Panc1 (cell line): ENCODE data around the gene RAB40A. TPM values are rescaled to one million over a fixed set of nuclear protein-coding genes. Genes with fewer than 3 reads are reported as not detected.

Experiments used
- ATAC-seq: fragments of 200-7000 bp; cut with Tn5 transposase; 2 replicates; pipeline ENCODE4 v1.9.1; 2020; ENCODE audit warnings: mild to moderate bottlenecking, moderate library complexity
- Bru-seq: library from RNA; stranded (reverse); fragments of 400-500 nt; gene quantifications from one replicate; lab custom pipeline; 2021; lab: Mats Ljungman, UMichigan
- BruChase-seq, 2 experiments: library from RNA; stranded (reverse); fragments of 400-500 nt; gene quantifications; one replicate each; lab custom pipeline; 2021; lab: Mats Ljungman, UMichigan
- BruUV-seq: library from RNA; stranded (reverse); fragments of 400-500 nt; replicated peaks from 2 replicates; lab custom pipeline; 2021; lab: Mats Ljungman, UMichigan
- CTCF ChIA-PET: fragments of 300-600 bp; sonication (Branson Sonifier 250); formaldehyde crosslinking; loops from one replicate; lab custom pipeline; 2022; ENCODE audit warnings: antibody characterized with exemption; lab: Charles Lee
- POLR2A ChIA-PET: fragments of 300-600 bp; sonication (Branson Sonifier 250); formaldehyde crosslinking; loops from one replicate; lab custom pipeline; 2022; ENCODE audit warnings: antibody characterized with exemption; lab: Charles Lee
- DNase-seq: peaks from one replicate; pipeline ENCODE4 v3.0.0-alpha.2; 2010; ENCODE audit warnings: low read depth, low spot score
- H3K27ac ChIP-seq: 2 replicates; pipeline ENCODE4 v1.5.1; 2011; ENCODE audit warnings: mild to moderate bottlenecking, low read length, inconsistent platforms
- H3K27me3 ChIP-seq: fragments of 200-500 bp; sonication (Bioruptor generic); 2 replicates; pipeline ENCODE4 v1.6.0; 2014; ENCODE audit warnings: low read length, inconsistent platforms; ENCODE audit not compliant: control insufficient read depth, insufficient read depth
- H3K36me3 ChIP-seq: fragments of 200-500 bp; sonication (Bioruptor generic); 2 replicates; pipeline ENCODE4 v1.5.1; 2014; ENCODE audit warnings: inconsistent platforms, mild to moderate bottlenecking, low read length, moderate library complexity; ENCODE audit not compliant: control insufficient read depth, insufficient read depth
- H3K4me1 ChIP-seq: 2 replicates; pipeline ENCODE4 v1.5.1; 2011; ENCODE audit warnings: inconsistent platforms, mild to moderate bottlenecking, low read length, moderate library complexity; ENCODE audit not compliant: control insufficient read depth, insufficient read depth
- H3K4me3 ChIP-seq, 2 experiments: 2 replicates each; pipeline ENCODE4 v1.5.1; 2011 to 2012; ENCODE audit warnings: low read depth in 2 of 2, low read length in 2 of 2, mild to moderate bottlenecking in 2 of 2, inconsistent platforms in 1 of 2, moderate library complexity in 1 of 2
- H3K9me3 ChIP-seq: fragments of 200-500 bp; sonication (Bioruptor generic); 2 replicates; pipeline ENCODE4 v1.5.1; 2014; ENCODE audit warnings: low read depth, mild to moderate bottlenecking, inconsistent platforms, low read length, moderate library complexity; ENCODE audit not compliant: control insufficient read depth, insufficient read depth
- POLR2AphosphoS5 ChIP-seq: IDR thresholded peaks from 2 replicates; pipeline ENCODE4 v1.6.1; 2012; ENCODE audit warnings: mild to moderate bottlenecking, low read depth, low read length, moderate library complexity
- SIN3A ChIP-seq: IDR thresholded peaks from 2 replicates; pipeline ENCODE4 v1.6.1; 2012; ENCODE audit warnings: low read depth, mild to moderate bottlenecking, low read length, moderate library complexity, borderline replicate concordance; ENCODE audit not compliant: insufficient read depth
- TCF7L2 ChIP-seq: IDR thresholded peaks from 2 replicates; pipeline ENCODE4 v1.6.1; 2011; ENCODE audit warnings: mild to moderate bottlenecking, low read depth, low read length, inconsistent platforms
- in situ Hi-C: cut with HindIII; loops from 2 replicates; pipeline ENCODE4 v1.10.0; 2016; ENCODE audit warnings: low sequenced_read_pairs, low pct_unique_long_range_greater_than_20kb
- intact Hi-C: fragments of 100-400 bp; cut with micrococcal nuclease; formaldehyde crosslinking; loops from one replicate; pipeline ENCODE4 v1.10.0; 2022; ENCODE audit not compliant: unreplicated experiment
- long read RNA-seq: library from polyadenylated mRNA; unstranded; transcript quantifications from one replicate; pipeline ENCODE4 v2.0.0, GENCODE V29; 2021; ENCODE audit not compliant: unreplicated experiment
- polyA plus RNA-seq: library from polyadenylated mRNA; unstranded; fragments of >200 nt; gene quantifications from one replicate; pipeline ENCODE4 v1.2.1, GENCODE V29; 2012; ENCODE audit warnings: missing spikeins; ENCODE audit not compliant: insufficient read length
- total RNA-seq: library from RNA; stranded (reverse); gene quantifications from one replicate; pipeline ENCODE4 v1.2.1, GENCODE V29; 2021; ENCODE audit not compliant: unreplicated experiment
- TF ChIP-seq, protein P1 (sequence below), 2 experiments: IDR thresholded peaks; 2 replicates each; pipeline ENCODE4 v1.6.1; 2011 to 2012; ENCODE audit warnings: low read depth in 2 of 2, control low read depth in 1 of 2, low read length in 1 of 2, mild to moderate bottlenecking in 1 of 2, moderate library complexity in 1 of 2; ENCODE audit not compliant: insufficient read depth in 1 of 2
- TF ChIP-seq, protein P2 (sequence below): fragments of 450-650 bp; IDR thresholded peaks from 2 replicates; pipeline ENCODE4 v1.5.1; 2017; ENCODE audit warnings: mild to moderate bottlenecking

The RAB40A gene, protein sequence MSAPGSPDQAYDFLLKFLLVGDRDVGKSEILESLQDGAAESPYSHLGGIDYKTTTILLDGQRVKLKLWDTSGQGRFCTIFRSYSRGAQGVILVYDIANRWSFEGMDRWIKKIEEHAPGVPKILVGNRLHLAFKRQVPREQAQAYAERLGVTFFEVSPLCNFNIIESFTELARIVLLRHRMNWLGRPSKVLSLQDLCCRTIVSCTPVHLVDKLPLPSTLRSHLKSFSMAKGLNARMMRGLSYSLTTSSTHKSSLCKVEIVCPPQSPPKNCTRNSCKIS
- 0.26 TPM for total RNA-seq
- not detected for polyA plus RNA-seq
- Bru-seq, nascent RNA = percentile 38 among the genes with signal in this experiment
- percentile 46 among the genes with signal in this experiment for BruChase-seq, experiment 1, labeled RNA remaining after a 2-hour chase
- BruChase-seq, experiment 2, labeled RNA remaining after a 6-hour chase = percentile 41 among the genes with signal in this experiment
- long read RNA-seq = 0 reads

DNA sequence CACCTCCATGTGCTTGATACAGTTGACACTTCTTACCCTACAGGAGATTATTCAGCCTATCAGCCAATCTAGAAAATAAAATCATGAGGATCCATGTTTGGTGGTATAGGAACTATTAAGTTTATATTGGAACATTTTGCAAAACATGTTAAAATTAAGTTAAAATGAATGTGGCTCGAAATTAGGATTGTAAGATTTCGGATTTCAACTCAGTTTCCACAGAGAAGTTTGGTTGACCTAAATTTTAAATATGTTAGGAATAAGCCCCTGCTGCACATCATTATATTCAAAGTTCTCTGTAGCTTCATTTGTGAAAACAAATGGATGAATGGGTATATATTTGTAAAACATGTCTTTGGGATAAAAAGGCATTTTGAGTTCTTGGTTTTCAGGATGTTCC lies at the start of gene RAB40A:
RAB40A (minus strand) TSS at position 101 of the 400 bp plus-strand sequence. CDS start 18,733 bp downstream, outside the sequence.
- no TSS peak for BruUV-seq
- ATAC-seq (no peak), DNase-seq (no peak)
- ChIA-PET POLR2A (no interaction called here), CTCF (no interaction called here)
- no peak for TF ChIP-seq POLR2AphosphoS5
- TF ChIP-seq SIN3A = no peak
- TF ChIP-seq, protein P1, sequence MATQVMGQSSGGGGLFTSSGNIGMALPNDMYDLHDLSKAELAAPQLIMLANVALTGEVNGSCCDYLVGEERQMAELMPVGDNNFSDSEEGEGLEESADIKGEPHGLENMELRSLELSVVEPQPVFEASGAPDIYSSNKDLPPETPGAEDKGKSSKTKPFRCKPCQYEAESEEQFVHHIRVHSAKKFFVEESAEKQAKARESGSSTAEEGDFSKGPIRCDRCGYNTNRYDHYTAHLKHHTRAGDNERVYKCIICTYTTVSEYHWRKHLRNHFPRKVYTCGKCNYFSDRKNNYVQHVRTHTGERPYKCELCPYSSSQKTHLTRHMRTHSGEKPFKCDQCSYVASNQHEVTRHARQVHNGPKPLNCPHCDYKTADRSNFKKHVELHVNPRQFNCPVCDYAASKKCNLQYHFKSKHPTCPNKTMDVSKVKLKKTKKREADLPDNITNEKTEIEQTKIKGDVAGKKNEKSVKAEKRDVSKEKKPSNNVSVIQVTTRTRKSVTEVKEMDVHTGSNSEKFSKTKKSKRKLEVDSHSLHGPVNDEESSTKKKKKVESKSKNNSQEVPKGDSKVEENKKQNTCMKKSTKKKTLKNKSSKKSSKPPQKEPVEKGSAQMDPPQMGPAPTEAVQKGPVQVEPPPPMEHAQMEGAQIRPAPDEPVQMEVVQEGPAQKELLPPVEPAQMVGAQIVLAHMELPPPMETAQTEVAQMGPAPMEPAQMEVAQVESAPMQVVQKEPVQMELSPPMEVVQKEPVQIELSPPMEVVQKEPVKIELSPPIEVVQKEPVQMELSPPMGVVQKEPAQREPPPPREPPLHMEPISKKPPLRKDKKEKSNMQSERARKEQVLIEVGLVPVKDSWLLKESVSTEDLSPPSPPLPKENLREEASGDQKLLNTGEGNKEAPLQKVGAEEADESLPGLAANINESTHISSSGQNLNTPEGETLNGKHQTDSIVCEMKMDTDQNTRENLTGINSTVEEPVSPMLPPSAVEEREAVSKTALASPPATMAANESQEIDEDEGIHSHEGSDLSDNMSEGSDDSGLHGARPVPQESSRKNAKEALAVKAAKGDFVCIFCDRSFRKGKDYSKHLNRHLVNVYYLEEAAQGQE (IDR thresholded peaks at IDR 0.05; ENCODE audit: insufficient read depth in 1 of 2, low read depth in 2 of 2, low read length in 1 of 2) = no peak
- TF ChIP-seq, protein P2, sequence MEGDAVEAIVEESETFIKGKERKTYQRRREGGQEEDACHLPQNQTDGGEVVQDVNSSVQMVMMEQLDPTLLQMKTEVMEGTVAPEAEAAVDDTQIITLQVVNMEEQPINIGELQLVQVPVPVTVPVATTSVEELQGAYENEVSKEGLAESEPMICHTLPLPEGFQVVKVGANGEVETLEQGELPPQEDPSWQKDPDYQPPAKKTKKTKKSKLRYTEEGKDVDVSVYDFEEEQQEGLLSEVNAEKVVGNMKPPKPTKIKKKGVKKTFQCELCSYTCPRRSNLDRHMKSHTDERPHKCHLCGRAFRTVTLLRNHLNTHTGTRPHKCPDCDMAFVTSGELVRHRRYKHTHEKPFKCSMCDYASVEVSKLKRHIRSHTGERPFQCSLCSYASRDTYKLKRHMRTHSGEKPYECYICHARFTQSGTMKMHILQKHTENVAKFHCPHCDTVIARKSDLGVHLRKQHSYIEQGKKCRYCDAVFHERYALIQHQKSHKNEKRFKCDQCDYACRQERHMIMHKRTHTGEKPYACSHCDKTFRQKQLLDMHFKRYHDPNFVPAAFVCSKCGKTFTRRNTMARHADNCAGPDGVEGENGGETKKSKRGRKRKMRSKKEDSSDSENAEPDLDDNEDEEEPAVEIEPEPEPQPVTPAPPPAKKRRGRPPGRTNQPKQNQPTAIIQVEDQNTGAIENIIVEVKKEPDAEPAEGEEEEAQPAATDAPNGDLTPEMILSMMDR = no peak
- Histone ChIP-seq H3K27me3 (peaks cover 4% of the 10 kb centered on the region), H3K36me3 (no peaks in the 10 kb centered on the region), H3K4me3 (no peak within 1 kb of the TSS), H3K4me1 (no peaks in the 10 kb centered on the region; the same call in 1 of the 2 replicates), H3K27ac (no peak within 1 kb of the TSS), H3K9me3 (no peaks in the 10 kb centered on the region)
- in situ Hi-C loops = no loop called here
- intact Hi-C loops = no loop called here

DNA sequence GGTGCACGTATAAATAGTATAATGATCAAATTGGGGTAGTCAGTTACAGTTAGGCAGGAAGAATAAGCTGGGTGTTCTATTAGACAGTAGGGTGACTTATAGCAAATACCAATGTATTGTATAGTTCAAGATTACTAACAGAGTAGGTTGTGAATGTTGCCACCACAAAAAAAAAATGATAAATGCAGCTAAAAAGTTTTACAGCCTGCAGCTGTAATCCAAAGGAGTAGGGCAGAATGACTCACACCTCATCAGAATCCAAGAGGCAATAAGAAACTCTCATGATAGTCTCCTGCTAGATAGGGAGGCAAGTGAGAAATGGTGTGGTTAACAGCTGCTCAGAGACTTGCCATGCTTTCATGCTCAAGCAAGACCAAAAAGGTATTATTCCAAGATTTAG lies 46.5 kb upstream of the RAB40A start:
- intact Hi-C loops = no loop called here
- H3K36me3 ChIP-seq = no peaks in the 10 kb centered on the region
- no peaks in the 10 kb centered on the region for H3K4me1 ChIP-seq
- no peaks in the 10 kb centered on the region for H3K9me3 ChIP-seq
- ATAC-seq = 0 out of 2 replicates have a peak, but pooled peaks have one; percentile 42
- POLR2A ChIA-PET = no interaction called here
- H3K27ac ChIP-seq = no peak overlapping the region
- H3K4me3 ChIP-seq = no peak overlapping the region
- CTCF ChIA-PET = no interaction called here
- in situ Hi-C loops = no loop called here
- no peaks in the 10 kb centered on the region for H3K27me3 ChIP-seq
- BruUV-seq = no TSS peak
- TF ChIP-seq TCF7L2 (no peak), POLR2AphosphoS5 (no peak), SIN3A (no peak)
- TF ChIP-seq, protein P1 (IDR thresholded peaks at IDR 0.05; ENCODE audit: insufficient read depth in 1 of 2, low read depth in 2 of 2, low read length in 1 of 2) = no peak
- TF ChIP-seq, protein P2 = no peak
- no peak for DNase-seq
